Retinal pigment epithelial cell (primary cell): Measurements from ENCODE around the gene SNX27.

Experiments used
- DNase-seq: peaks from one replicate; pipeline ENCODE4 v3.0.0-alpha.2; 2010; ENCODE audit warnings: low read depth
- H3K4me3 ChIP-seq: 2 replicates; pipeline ENCODE4 v1.5.1; 2011; ENCODE audit warnings: mild to moderate bottlenecking, low read length, control low read depth, moderate library complexity
- TF ChIP-seq, protein P1 (sequence below): conservative IDR thresholded peaks from 2 replicates; pipeline ENCODE4 v1.5.1; 2011; ENCODE audit warnings: low read depth, low read length, control low read depth, inconsistent platforms

SNX27 gene

DNA sequence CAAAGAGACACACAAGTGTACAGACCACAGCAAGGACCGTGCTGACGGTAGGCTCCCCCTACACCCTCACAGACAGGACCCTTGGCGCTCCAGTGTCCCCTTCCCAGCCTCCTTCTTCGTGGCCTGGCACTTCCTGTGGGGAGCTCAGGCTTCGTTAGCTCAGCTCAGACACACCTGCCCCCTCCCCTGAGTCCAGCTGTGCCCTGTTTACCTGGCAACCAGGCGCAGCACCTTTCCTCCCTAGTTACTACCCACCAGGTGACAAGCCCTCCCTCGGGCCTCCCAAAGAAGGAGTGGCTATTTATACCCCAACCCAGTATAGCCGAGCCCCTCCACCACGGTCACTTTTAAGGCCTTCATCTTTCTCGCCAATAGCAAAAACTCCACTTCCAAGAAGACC, 100.1 kb downstream of the SNX27 start:
- DNase-seq, result no peak
- TF ChIP-seq, protein P1, sequence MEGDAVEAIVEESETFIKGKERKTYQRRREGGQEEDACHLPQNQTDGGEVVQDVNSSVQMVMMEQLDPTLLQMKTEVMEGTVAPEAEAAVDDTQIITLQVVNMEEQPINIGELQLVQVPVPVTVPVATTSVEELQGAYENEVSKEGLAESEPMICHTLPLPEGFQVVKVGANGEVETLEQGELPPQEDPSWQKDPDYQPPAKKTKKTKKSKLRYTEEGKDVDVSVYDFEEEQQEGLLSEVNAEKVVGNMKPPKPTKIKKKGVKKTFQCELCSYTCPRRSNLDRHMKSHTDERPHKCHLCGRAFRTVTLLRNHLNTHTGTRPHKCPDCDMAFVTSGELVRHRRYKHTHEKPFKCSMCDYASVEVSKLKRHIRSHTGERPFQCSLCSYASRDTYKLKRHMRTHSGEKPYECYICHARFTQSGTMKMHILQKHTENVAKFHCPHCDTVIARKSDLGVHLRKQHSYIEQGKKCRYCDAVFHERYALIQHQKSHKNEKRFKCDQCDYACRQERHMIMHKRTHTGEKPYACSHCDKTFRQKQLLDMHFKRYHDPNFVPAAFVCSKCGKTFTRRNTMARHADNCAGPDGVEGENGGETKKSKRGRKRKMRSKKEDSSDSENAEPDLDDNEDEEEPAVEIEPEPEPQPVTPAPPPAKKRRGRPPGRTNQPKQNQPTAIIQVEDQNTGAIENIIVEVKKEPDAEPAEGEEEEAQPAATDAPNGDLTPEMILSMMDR, result no peak
- no peak overlapping the region for H3K4me3 ChIP-seq

DNA sequence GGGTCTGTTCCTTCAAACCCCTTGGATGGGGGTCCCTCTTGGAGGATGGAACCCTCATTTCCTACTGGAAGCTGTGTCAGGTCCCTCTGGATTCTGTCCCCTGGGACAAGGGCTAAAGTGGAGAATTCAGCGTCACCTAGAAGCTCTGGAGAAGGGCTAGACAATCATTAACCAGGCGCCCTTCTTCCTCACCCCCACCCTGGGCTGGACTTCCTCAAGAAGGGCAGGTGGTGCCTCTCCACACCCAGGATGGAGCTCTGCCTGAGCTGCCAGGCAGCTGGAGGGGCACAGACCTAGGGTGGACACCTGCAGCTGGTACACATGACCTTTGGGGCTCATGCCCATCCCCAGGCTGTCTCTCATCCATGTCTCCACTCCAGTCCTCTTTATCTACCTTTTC, 101.2 kb downstream of the SNX27 start:
- no peak overlapping the region for H3K4me3 ChIP-seq
- TF ChIP-seq, protein P1, result no peak
- DNase-seq, result no peak

- no peak overlapping the region for H3K4me3 ChIP-seq
- TF ChIP-seq, protein P1, result no peak
Measured at GRCh38 chr1:151713874-151714273, 102.0 kb downstream of the SNX27 start.

DNA sequence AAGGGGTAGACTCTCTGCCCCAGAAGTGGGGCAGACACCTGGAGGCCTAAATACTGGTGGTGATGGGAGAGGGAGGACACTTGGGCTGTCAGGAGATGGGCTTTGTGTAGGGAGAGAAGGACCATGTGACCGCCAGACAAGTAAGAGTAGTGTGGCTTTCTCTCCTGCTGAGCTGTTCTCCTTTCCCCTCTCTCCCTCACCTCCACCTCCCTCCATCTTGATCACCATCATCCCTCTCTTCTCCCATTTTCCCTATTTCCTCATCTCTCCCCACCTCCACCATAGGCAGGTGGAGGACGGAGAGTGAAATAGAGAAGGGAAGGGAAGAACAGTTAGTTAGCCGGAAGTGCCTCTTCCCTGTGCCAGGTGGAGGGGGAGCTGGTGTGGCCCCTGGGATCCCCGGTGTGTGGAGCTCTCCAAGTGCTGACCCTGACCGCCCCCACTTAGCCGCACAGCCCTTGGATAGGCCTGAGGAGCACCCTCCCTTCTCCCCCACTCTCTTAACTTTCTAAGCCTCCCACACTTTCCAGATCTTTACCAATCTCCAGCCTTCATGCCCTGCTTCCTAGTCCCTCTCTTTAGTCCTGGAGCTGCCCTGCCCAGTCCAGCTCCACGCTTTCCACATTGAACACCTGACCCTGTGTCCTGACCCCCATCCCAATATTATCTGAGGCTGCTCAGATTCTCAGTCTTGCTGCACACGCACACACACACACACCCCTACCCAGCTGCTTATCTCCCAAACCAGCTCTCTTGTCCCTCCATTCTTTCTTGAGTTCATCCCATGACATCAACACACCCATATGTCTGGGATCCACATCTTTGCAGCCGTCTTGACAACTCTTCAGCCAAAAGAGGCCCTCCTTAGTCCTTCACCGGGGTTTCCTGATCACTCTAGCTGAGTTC, 103.2 kb downstream of the SNX27 start:
- no peak overlapping the region for H3K4me3 ChIP-seq
- TF ChIP-seq, protein P1, result no peak
- DNase-seq, result no peak

More at GRCh38 chr1:151713874-151714273, 102.0 kb downstream of the SNX27 start:
- no peak for DNase-seq

GRCh38 chr1:151715726-151716404, 104.0 kb downstream of the SNX27 start:
- DNase-seq, result no peak
- H3K4me3 ChIP-seq, result no peak overlapping the region
- TF ChIP-seq, protein P1, result peak; percentile 20

DNA sequence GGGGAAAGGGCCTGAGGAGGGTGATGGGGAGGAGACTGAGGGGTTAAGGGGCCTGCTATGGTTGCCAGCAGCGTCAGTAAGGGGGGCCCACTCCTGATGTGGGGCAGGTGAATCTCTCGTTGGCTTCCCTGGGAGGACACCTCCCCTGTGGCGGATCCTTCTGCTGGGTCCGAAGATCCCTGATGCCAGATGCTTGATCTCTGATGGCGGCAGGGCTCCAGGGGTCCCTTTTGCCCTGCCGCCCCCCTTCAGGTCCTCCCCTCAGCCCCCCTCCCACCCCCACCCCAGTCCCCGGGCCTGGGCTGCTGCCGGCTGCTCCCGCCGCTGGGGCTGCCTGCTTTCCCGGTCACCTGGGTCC, 104.5 kb downstream of the SNX27 start:
- TF ChIP-seq, protein P1, result no peak
- DNase-seq, result no peak
- H3K4me3 ChIP-seq, result no peak overlapping the region
